ENCODE results near the gene TMEM154. TPM values are rescaled to one million over a fixed set of nuclear protein-coding genes. Genes with fewer than 3 reads are reported as not detected.

TMEM154 gene
- total RNA-seq, 1 donor from 2014 or later: 1.4 TPM

- intact Hi-C loops (cut with micrococcal nuclease): no loop called here
- Histone ChIP-seq H3K4me1 (peaks cover 64% of the 10 kb centered on the region), H3K27ac (replicated peaks) (peak overlapping the region; percentile 91)
These were observed 8.3 kb upstream of the TMEM154 start for GRCh38 chr4:152687974-152688599.

DNA sequence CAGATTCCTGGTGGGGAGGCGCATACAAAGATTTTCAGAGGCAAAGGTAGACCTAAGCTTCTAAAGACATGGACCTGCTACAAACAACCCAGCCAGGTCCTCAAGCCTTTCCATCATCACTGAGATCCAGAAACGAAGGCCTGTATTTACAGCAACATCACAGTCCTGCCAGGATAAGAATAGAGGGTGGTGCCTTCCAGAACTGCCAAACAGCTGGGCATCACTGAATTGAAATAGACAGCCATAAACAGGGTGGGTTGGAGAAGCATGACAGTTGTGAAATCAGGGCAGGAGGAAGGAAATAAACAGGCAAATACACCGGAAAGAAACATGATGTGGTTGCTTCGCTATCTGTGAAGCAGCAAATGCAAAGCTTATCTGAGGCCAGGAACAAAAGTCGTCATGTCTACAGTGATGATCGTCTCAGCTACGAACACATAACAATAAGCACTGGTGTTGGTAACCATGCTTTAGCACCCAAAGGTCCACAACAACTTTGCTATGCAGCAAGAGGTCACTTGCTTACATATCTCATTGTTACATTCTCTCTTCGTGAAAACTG, 6.7 kb upstream of the TMEM154 start:
- Histone ChIP-seq H3K27ac (replicated peaks) (peak overlapping the region; percentile 12), H3K27me3 (ENCODE audit: low read depth) (no peaks in the 10 kb centered on the region), H3K9me3 (replicated peaks) (no peaks in the 10 kb centered on the region), H3K36me3 (no peaks in the 10 kb centered on the region), H3K4me1 (peaks cover 58% of the 10 kb centered on the region), H3K4me3 (no peak overlapping the region)
- intact Hi-C loops (cut with micrococcal nuclease): no loop called here
- TF ChIP-seq CTCF (IDR thresholded peaks at IDR 0.05; ENCODE audit: borderline replicate concordance): no peak
- no peak for DNase-seq

More at GRCh38 chr4:152687974-152688599, 8.3 kb upstream of the TMEM154 start:
- DNase-seq: peak; percentile 24
- Histone ChIP-seq H3K27me3 (ENCODE audit: low read depth) (no peaks in the 10 kb centered on the region), H3K36me3 (no peaks in the 10 kb centered on the region), H3K9me3 (replicated peaks) (no peaks in the 10 kb centered on the region), H3K4me3 (no peak overlapping the region)
- no peak for TF ChIP-seq CTCF (IDR thresholded peaks at IDR 0.05; ENCODE audit: borderline replicate concordance)

- TF ChIP-seq CTCF (IDR thresholded peaks at IDR 0.05; ENCODE audit: borderline replicate concordance): no peak
- Histone ChIP-seq H3K27me3 (ENCODE audit: low read depth) (no peaks in the 10 kb centered on the region), H3K9me3 (replicated peaks) (no peaks in the 10 kb centered on the region), H3K4me1 (peaks cover 48% of the 10 kb centered on the region), H3K27ac (replicated peaks) (peak overlapping the region; percentile 64), H3K4me3 (no peak overlapping the region), H3K36me3 (no peaks in the 10 kb centered on the region)
- DNase-seq: no peak
- intact Hi-C loops (cut with micrococcal nuclease): no loop called here
These were observed 4.8 kb upstream of the TMEM154 start for GRCh38 chr4:152684587-152684986.

DNA sequence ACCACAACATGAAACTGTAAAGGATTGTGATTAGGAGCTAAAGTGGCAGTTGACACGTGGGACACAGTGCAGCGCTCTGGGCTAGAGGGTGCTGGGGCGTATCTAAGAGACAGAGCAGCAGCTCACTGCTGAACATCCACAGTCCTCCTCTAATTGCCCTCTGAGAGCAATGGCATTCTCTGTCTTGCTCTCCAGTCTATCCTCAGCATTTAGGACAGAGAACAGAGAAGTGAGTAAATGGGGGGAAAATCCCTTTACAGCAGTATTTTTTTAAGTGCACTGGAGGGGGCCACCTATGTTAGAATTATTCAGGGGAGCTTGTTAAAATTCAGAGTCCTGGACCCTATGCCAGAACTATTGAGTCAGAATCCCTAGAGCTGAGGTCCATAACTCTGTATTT, 4.2 kb upstream of the TMEM154 start:
- H3K27me3 ChIP-seq (ENCODE audit: low read depth): no peaks in the 10 kb centered on the region
- H3K9me3 ChIP-seq (replicated peaks): no peaks in the 10 kb centered on the region
- intact Hi-C loops (cut with micrococcal nuclease): no loop called here
- peak; percentile 36 for DNase-seq
- no peak overlapping the region for H3K4me3 ChIP-seq
- H3K36me3 ChIP-seq: no peaks in the 10 kb centered on the region
- peaks cover 48% of the 10 kb centered on the region for H3K4me1 ChIP-seq
- TF ChIP-seq CTCF (IDR thresholded peaks at IDR 0.05; ENCODE audit: borderline replicate concordance): no peak
- peak overlapping the region; percentile 64 for H3K27ac ChIP-seq (replicated peaks)

GRCh38 chr4:152682143-152682941, 2.5 kb upstream of the TMEM154 start:
- no peak for TF ChIP-seq CTCF (IDR thresholded peaks at IDR 0.05; ENCODE audit: borderline replicate concordance)
- Histone ChIP-seq H3K4me3 (no peak overlapping the region), H3K27ac (replicated peaks) (no peak overlapping the region), H3K36me3 (no peaks in the 10 kb centered on the region), H3K9me3 (replicated peaks) (no peaks in the 10 kb centered on the region), H3K27me3 (ENCODE audit: low read depth) (no peaks in the 10 kb centered on the region), H3K4me1 (peaks cover 35% of the 10 kb centered on the region)
- intact Hi-C loops (cut with micrococcal nuclease): no loop called here
- DNase-seq: no peak

Data from left ventricle myocardium inferior (tissue), 1 donor.